ENCODE measurements around the gene GSC2.
A peak's percentile ranks its signal among the peaks of the same experiment; 100 is the strongest.

The GSC2 gene

GRCh38 chr22:19149991-19150390 is at the start of gene GSC2:
Gene GSC2, minus strand, starts transcription at chr22:19150292. Its CDS starts 9 bp downstream, at chr22:19150283.
- DNase-seq (ENCODE audit: low spot score) = no peak

GRCh38 chr22:19199479-19199878 is 49.4 kb upstream of the GSC2 start:
- DNase-seq (ENCODE audit: low spot score) = no peak

- DNase-seq (ENCODE audit: low spot score) = no peak
Observed at GRCh38 chr22:19197997-19198865, 48.1 kb upstream of the GSC2 start.

GRCh38 chr22:19196841-19197612 is 46.9 kb upstream of the GSC2 start:
- DNase-seq (ENCODE audit: low spot score) = no peak

- DNase-seq (ENCODE audit: low spot score) = no peak
Observed at GRCh38 chr22:19195796-19196731, 46.0 kb upstream of the GSC2 start.

GRCh38 chr22:19194766-19195536 is 44.9 kb upstream of the GSC2 start:
- no peak for DNase-seq (ENCODE audit: low spot score)

- DNase-seq (ENCODE audit: low spot score) = no peak
Observed at GRCh38 chr22:19193879-19194278, 43.8 kb upstream of the GSC2 start.

GRCh38 chr22:19187716-19188563 is 37.8 kb upstream of the GSC2 start:
- no peak for DNase-seq (ENCODE audit: low spot score)

- no peak for DNase-seq (ENCODE audit: low spot score)
Observed at GRCh38 chr22:19184276-19184997, 34.3 kb upstream of the GSC2 start.

GRCh38 chr22:19183216-19183615 is 33.1 kb upstream of the GSC2 start:
- no peak for DNase-seq (ENCODE audit: low spot score)

GRCh38 chr22:19182472-19183157 is 32.5 kb upstream of the GSC2 start:
- no peak for DNase-seq (ENCODE audit: low spot score)

- no peak for DNase-seq (ENCODE audit: low spot score)
Observed at GRCh38 chr22:19181786-19182471, 31.8 kb upstream of the GSC2 start.

- no peak for DNase-seq (ENCODE audit: low spot score)
Observed at GRCh38 chr22:19180740-19181410, 30.8 kb upstream of the GSC2 start.

- DNase-seq (ENCODE audit: low spot score) = no peak
Observed at GRCh38 chr22:19180234-19180633, 30.1 kb upstream of the GSC2 start.

GRCh38 chr22:19179497-19180048 is 29.5 kb upstream of the GSC2 start:
- peak; percentile 80 for DNase-seq (ENCODE audit: low spot score)

- DNase-seq (ENCODE audit: low spot score) = peak; percentile 91
Observed at GRCh38 chr22:19178657-19179496, 28.8 kb upstream of the GSC2 start, which contains the start of gene SLC25A1. Gene SLC25A1, minus strand, starts transcription at chr22:19178736. Its CDS starts 63 bp downstream, at chr22:19178673.

All from putamen (tissue), 1 donor.